ENCODE measurements around the gene NEK4.
"Not testable (repeated sequence)": the region's sequence is repeated elsewhere in the genome, so short reads cannot be mapped to it uniquely, and the experiment has no call there.

The NEK4 gene

GRCh38 chr3:52730681-52731080 lies 40.1 kb downstream of the NEK4 start:
- DNase-seq = no peak

GRCh38 chr3:52728753-52729152 lies 42.0 kb downstream of the NEK4 start:
- DNase-seq = not testable (repeated sequence)

GRCh38 chr3:52724511-52724910 lies 46.2 kb downstream of the NEK4 start:
- DNase-seq = no peak

- DNase-seq = no peak
Observed at GRCh38 chr3:52723935-52724334, 46.8 kb downstream of the NEK4 start.

- DNase-seq = no peak
Observed at GRCh38 chr3:52722491-52722890, 48.2 kb downstream of the NEK4 start.

- DNase-seq = no peak
Observed at GRCh38 chr3:52721730-52722008, 49.1 kb downstream of the NEK4 start.

GRCh38 chr3:52721002-52721729 lies 49.6 kb downstream of the NEK4 start:
- DNase-seq = peak in 4 of 6 experiments; percentile 23 to 62 (median 49)

GRCh38 chr3:52719618-52720017 lies 51.1 kb downstream of the NEK4 start:
- DNase-seq = no peak

- DNase-seq = no peak
Observed at GRCh38 chr3:52715714-52716305, 54.9 kb downstream of the NEK4 start.

GRCh38 chr3:52714335-52715302 lies 56.1 kb downstream of the NEK4 start:
- DNase-seq = no peak

GRCh38 chr3:52712291-52713212 lies 58.2 kb downstream of the NEK4 start:
- no peak for DNase-seq

GRCh38 chr3:52710512-52710911 lies 60.2 kb downstream of the NEK4 start:
- no peak for DNase-seq

GRCh38 chr3:52707585-52707984 lies 63.2 kb downstream of the NEK4 start:
- no peak for DNase-seq

- DNase-seq = peak; percentile 76 to 98 (median 90)
Observed at GRCh38 chr3:52705688-52706686, 64.8 kb downstream of the NEK4 start, which contains the start of the genes GLT8D1 and SPCS1. Gene GLT8D1, minus strand, starts transcription at chr3:52705791. Its CDS starts 5,331 bp downstream, at chr3:52700460. Gene SPCS1, plus strand, starts transcription at chr3:52706106. Its CDS starts 141 bp downstream, at chr3:52706247.

- no peak for DNase-seq
Observed at GRCh38 chr3:52705438-52705687, 65.4 kb downstream of the NEK4 start.

GRCh38 chr3:52704611-52705437 lies 65.9 kb downstream of the NEK4 start:
- DNase-seq = no peak

- no peak for DNase-seq
Observed at GRCh38 chr3:52703341-52703740, 67.4 kb downstream of the NEK4 start.

GRCh38 chr3:52697632-52697965 lies 73.1 kb downstream of the NEK4 start:
- no peak for DNase-seq

GRCh38 chr3:52696830-52697631 lies 73.7 kb downstream of the NEK4 start:
- DNase-seq = no peak

All from stimulated activated naive CD4-positive, alpha-beta T cell (primary cell).